Neural cell (in vitro differentiated cells): Measurements from ENCODE around the gene CDC73.

Experiments
- CTCF ChIP-seq: fragments of 450-650 bp; IDR thresholded peaks from 2 replicates; pipeline ENCODE4 v1.5.1; 2014; ENCODE audit warnings: antibody characterized with exemption, mild to moderate bottlenecking, moderate library complexity; ENCODE audit not compliant: poor library complexity, severe bottlenecking
- EP300 ChIP-seq: fragments of 450-650 bp; conservative IDR thresholded peaks from 2 replicates; pipeline ENCODE4 v1.6.1; 2014; ENCODE audit warnings: antibody characterized with exemption, mild to moderate bottlenecking, moderate library complexity; ENCODE audit not compliant: poor library complexity, severe bottlenecking
- RAD21 ChIP-seq: fragments of 450-650 bp; conservative IDR thresholded peaks from 2 replicates; pipeline ENCODE4 v1.6.1; 2014; ENCODE audit warnings: antibody characterized with exemption, mild to moderate bottlenecking, moderate library complexity

GRCh38 chr1:193131266-193131860, 9.5 kb downstream of the CDC73 start:
- TF ChIP-seq RAD21: no peak
- TF ChIP-seq CTCF: no peak
- TF ChIP-seq EP300: no peak
